Hematopoietic multipotent progenitor cell treated with erythropoietin and hydrocortisone succinate and interleukin-3 and kit ligand, for 8 days (in vitro differentiated cells): ENCODE results near the gene MFSD2A.
"Not testable (repeated sequence)": the region's sequence is repeated elsewhere in the genome, so short reads cannot be mapped to it uniquely, and the experiment has no call there.

Experiments used
- DNase-seq: peaks from one replicate; pipeline ENCODE4 v3.0.0-alpha.2; 2015

The MFSD2A gene

DNA sequence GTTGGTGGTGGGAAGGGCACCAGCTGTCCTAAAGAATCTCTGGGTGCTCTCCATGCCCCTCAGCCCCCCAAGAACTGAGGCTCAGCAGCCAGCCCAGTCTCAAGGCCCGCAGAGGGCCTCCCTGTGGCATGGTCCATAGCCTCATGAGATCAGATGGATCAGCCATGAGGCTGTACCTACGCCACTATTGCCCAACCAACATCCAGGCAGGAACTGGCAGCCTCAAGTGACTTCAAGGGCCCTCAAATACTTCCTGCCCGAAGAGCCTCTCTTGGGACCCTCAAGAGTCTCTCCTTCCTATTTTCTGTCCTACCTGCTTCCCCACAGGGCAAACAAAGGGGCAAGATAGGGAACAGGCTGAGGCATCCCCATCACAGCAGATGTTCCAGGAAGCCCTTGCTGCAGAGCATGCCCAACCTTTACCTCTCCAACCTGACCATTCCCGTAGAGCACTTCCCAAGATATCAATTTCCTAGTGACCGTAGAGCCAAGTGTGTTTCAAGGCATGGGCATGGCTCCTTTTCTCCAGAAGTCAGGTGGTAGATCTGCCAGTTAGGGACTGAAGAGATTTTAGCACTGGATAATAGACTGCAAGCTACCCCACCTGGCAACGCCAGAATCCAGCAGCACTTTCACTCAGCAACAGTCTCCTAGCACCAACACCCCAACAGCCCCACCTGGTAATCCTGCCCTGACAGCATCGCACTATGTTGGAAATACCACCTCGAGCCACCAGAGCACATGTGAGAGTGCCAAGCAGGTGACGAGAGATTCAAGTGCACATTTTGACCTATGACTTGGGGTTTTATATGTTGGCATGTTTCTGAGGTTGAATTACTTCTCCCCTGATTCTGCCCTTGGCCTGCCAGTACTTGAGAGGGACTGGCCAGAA, 13.7 kb upstream of the MFSD2A start:
- DNase-seq: no peak

DNA sequence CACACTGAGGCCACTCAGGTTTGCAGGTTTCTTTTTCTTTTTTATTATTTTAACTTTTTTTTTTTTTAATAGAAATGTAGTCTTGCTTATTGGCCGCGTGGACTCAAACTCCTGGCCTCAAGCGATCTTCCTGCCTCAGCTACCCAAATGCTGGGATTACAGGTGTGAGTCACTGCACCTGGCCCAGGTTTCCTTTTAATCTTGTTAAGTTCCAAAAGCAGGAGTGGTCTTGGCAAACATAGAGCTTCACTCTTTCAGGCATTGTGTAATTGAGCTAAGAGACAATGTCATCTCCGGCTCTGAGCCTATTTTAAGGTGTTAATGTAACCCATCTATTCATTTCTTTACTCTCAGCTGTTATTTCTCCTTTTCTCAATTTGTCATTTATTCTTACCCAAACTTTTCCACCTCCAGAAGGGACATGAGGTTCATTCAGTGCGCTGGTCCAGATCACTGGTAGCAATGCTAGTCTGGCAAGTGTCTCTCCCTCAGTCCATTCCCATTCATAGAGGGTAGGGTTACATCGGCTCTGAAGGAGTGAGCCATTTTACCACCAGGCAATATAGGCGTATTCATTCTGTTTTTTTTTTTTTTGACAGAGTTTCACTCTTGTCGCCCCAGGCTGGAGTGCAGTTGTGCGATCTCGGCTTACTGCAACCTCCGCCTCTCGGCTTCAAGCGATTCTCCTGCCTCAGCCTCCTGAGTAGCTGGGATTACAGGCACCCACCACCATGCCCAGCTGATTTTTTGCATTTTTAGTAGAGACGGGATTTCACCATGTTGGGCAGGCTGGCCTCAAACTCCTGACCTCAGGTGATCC, 11.3 kb upstream of the MFSD2A start:
- no peak for DNase-seq

DNA sequence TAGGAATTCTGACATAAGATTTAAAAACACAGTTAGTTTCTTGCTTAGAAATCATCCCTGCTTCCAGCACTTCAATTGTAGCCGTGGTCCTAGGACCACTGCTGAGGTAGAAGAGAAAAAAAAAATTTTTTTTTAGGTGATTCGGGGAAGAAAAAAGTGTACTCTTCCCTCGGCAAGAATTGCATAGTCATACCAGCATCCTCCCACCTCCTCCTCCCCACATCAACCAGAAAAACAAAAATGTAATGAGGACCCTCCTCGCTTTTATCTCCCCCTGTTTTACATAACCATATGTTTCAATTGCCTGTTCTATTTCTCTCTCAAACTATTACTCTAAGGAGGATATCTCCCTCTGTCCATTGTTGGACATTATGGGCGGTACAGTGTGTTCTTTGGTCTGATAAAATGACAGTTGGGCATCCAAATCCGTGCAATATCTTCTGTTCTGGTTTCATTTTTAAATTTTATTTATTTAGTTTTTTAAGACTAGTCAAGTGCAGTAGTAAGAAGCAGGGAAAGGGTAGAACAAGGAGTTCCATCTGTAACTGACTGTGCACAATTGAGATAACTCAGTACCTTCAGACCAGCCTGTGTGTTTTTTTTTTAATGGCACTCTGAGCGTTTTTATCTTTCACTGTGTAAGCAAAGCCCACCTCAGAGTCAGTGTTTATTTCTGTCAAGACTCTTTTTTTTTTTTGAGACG, 10.4 kb upstream of the MFSD2A start:
- DNase-seq: peak; percentile 68

DNA sequence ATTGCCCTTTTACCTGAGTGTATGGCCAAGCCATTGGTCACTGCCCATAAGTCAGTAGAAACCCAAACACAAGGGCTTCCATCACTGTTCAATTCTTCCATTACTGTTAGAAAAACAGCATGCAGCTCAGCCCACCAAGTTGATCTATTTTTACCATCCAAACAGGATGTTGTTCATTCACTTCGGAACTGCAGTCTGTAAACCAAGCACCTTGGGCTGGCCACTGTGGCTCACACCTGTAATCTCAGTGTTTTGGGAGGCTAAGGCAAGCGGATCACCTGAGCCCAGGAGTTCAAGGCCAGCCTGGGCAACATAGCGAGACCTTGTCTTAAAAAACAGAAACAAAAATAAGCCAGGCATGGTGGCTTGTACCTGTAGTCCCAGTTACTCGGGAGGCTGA, 8.7 kb upstream of the MFSD2A start:
- no peak for DNase-seq

DNA sequence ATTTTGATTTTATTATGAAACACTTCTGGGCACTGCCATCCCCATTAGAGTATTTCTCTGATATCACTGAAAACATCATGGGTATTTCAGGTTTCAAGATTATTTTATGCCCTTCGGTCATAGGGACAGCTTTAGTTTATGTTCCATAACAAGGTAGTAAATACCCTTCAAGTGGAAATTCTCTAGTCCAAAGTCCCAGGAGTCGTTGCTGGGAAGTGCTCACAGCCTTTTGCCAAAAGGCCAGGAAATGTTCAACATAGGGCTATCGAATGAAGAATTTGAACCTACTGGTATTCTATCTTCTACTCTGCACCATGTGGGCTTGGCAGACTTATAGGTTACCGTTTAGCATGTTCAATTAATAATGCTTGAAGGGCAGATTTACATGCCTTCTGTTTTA, 7.7 kb upstream of the MFSD2A start:
- DNase-seq: no peak

DNA sequence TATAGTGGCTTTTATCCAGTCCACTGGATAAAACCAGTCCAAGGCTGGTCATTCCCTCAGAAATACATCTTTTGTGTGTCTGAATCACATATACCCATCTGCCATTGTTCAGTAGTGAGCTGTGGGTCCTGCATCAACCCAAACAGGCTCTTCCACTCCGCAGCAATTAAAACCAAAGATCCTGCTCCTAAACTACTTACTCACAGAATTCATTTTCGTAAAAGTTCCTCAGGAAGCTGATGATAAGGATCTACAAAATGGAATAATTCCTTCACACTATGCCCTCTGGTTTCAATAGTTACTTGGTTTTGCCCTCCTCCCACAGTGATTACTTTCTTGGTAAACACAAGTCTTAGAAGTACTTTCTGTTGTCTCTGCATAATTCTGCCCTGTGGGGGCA, 5.1 kb upstream of the MFSD2A start:
- DNase-seq: no peak

DNA sequence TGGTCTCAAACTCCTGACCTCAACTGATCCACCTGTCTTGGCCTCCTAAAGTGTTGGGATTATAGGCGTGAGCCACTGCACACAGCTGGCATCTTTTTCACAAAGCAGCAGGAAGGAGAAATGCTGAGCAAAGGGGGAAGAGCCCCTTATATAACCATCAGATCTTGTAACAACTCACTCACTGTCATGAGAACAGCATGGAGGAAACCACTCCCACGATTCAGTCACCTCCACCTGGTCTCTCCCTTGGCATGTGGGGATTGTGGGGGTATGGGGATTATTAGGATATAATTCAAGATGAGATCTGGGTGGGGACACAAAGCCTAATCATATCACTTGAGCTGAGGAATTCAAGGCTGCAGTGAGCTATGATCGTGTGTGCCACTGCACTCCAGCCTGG, 3.0 kb upstream of the MFSD2A start:
- DNase-seq: no peak

DNA sequence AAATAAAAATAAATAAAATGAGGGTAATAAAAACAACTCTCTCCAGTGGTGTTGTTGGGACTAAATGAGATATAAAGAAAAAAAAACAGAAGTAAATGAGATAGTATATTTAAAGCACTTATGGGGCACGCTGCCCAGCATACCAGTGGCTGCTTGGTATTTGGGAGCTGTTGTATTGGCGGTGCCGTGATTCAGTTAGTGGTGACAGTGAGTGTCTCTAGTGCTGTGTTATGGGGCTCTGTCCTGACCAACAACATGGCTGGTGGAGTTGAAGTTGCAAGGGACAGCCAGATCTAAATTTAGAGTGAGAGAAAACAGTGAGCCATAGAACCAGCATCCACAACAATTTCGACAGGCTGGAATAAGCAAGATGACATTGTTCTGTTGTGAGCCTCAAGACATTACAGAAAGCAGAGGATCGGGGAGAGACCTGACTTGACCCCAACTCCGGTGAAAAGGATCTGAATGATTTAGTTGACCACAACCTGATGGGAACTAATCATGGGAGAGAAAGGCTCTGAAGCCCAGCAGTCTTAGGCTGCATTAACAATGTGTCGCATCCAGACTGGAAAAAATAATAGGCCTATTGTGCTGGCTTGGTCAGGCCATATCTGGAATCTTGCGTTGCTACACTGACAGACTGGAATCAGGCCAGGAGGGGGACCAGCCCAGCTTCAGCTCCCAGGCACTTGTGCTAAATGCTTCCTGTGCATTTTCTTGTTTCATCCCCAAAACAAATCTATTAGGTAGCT, 2.4 kb upstream of the MFSD2A start:
- DNase-seq: no peak

DNA sequence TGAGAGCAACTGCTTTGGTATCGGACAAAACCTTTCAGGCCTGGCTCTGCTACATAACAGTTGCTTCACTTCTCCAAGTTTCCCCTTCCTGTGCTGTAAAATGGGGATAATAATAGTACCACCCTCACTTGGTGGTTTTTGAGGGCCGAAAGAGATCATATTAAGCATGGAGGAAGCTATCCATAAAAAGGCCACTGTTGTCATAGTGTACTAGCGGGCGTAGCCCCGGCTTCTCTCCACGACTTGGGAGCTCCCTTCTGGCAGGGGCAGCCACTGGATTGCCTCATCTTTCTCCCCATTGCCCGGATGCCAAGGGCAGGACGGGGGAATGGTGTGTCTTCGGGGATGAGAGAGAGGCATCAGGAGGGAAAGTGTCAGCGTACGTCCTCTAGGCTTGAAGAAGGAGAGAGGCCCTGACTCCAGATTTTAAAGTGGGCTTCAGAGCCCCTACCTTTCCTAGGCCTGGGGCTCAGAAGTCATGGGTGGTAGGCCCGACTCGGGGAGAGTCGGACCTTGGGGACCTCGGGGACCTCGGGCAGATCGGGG, 548 bp upstream of the MFSD2A start:
- no peak for DNase-seq

DNA sequence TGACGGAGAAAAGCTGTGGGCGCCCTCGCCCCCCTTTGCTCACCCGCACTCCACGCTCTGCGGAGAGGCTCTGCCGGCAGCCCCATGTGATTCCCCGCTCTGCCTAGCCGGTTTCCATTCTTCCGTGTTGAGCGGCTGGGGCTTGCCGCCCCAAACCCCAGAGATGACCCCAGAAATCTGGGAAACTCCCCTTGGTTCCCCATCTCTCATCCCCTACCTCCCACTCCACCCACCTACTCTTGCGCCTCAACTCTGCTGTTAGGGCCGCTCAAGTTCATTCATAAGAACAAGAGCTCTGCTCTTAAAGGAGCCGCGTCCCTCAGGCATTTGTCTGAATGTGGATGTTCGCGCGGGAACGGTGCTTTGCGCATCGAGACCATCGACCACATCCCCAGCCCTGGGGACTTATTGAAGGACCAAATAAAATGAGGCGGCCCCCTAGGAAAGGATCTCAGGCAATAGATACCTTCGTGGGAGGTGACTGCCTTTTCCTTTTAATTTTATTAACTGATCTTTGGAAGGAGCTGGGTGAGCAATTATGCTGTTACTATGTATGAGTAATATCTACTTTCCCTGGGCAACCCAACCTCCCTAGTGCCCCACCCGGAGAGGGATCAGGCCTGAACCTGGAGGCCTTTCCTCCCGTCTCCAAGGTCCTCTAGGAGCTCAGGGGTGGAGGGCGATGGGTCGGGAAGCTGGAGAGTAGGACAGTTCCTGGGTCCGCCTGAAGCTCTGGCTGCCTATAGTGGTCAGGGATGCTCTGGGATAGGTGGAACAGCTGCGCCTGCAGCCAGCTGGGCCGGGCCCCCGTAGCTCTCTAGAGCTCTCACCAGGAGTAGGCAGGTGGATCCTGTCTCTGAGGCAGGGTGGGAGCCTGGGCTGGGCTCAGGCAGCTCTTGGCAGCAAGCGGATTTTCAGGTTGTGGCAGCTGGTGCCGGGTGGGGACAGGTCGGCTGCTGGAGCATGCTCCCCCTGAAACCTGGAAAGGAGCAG, 898 bp downstream of the MFSD2A start:
- peak; percentile 55 for DNase-seq

DNA sequence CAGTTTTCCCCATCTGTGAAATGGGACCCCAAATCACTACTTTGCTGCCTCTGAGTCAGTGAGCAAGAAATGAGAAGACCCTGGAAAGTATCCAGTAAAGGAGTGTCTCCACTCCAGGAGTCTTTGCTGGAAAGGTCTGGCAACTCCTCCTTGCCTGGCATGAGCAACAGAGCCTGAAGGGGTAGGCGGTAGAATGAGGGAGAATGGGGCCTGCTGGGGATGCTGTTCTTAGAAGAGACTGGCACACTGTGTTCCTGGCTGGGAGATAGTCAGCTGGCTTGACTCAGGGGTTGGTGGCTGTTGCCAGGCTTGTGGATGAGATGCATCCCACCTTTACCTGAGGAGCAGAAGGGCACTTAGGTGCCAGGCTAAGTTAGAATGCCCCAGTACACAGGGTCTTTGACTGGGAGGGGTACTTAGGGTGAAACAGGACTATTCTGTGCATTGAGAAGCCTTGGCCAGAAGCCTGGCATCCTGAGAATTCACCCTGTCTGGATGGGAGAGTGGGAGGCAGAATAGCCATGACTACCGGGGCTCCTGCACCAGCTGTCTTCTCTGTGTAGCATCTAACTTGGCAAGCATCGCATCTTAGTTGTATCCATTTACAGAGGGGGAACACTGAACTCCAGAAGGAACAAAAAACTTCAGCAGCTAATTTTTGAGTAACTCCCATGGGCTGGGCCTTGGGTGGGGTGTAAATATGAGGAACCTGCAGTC, 2.5 kb downstream of the MFSD2A start:
- DNase-seq: no peak

DNA sequence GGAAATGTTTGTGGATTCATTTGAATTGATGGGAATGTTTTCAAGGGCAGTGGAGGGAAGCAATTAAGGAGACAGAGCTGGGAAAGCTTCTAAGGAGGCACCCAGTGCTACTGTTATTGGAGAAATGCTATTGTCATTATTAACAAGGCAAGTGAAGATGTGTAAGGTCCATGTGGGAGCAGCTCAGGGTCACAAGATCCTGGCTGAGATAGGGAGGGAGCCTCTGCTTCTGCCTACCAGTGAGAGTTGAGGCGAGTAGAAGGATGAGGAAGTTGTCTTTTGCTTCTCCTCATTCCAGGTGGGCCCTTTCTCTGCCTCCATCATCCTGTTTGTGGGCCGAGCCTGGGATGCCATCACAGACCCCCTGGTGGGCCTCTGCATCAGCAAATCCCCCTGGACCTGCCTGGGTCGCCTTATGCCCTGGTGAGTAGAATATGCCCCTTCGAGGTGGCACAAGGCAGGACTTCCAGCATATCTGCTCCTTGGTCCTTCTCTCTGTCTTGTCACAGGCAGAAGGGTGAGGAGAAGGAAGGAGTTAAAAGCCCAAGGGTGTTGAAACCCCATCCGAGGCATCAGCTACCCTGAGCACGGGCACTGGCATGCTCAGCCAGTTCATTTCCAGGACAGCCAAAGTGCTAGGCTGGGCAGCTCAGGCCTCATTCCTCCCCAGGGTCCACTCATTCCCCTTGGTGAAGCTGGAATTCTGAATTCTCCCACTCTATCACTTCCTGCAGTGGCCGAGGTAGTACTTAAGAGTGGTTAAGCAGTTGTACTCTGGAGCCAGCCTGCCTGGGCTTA, 3.7 kb downstream of the MFSD2A start:
- no peak for DNase-seq

DNA sequence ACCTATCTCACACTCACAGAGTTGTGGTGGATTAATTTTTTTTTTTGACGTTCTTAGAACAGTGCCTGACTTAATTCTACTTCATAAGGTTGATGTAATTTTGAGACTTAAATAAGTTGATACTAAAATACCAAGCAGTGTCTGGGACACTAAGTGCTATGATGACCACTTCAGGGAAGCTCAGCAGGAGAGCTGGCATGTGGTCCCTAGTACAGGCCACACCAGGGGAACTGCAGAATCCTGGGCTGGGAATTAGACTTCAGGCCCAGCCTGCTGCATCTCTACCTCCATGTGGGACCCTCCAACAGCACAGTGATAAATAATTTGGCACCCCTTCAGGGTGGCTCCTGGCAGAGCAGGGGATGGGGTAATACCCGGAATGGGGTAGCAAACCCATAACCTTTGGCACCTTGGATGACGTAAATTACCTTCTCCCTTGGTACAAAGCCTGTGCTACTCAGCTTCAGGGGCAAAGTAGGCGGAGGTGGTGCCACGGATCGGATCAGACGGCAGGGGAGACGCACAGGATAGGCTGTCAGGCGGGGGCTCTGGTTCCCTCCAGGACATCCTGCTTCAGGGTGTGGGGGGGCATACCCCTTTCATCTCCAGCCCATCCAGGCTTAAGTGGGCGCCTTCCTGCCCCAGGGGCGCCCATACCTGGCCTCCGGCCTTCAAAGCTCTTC, 4.8 kb downstream of the MFSD2A start:
- no peak for DNase-seq

DNA sequence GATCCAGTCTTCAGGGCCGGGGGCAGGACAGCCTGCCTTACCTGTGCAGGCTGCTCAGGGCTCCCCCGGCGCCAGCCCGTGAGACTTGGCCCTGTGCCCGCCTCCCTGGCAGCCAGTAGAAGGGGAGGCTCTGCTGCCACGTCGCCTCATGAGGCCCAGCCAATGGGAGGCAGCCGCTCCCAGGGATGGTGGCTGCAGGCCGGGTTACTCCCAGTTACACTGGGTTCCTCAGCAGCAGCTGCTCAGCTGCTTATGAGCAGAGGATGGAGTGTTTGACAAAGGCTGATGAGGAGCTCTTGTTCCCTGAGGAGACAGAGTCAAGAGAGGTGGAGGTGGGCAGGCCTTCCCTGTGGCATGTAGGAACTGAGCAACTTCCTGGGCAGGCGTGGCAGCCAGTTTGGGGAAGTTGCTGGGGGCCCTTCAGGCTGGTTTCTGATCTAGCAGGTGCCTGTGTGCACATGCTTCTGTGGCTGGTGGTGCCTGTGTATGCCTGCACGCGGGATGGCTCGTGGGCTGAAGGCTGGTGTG, 5.5 kb downstream of the MFSD2A start:
- peak; percentile 92 for DNase-seq

DNA sequence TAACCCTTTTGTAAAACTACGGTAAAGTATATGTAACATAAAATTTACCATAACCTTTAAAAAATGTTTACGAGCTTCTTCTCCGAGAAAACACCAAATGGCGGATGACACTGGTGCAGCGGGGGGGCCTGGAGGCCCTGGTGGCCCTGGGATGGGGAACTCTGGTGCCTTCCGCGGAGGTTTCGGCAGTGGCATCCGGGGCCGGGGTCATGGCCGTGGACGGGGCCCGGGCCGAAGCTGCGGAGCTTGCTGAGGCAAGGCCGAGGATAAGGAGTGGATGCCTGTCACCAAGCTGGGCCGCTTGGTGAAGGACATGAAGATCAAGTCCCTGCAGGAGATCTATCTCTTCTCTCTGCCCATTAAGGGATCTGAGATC, 7.5 kb downstream of the MFSD2A start:
- no peak for DNase-seq

DNA sequence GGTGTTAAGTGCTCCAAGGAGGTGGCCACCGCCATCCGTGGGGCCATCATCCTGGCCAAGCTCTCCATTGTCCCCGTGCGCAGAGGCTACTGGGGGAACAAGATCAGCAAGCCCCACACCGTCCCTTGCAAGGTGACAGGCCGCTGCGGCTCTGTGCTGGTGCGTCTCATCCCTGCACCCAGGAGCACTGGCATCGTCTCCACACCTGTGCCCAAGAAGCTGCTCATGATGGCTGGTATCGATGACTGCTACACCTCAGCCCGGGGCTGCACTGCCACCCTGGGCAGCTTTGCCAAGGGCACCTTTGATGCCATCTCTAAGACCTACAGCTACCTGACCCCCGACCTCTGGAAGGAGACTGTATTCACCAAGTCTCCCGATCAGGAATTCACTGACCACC, 8.0 kb downstream of the MFSD2A start:
- DNase-seq: not testable (repeated sequence)

DNA sequence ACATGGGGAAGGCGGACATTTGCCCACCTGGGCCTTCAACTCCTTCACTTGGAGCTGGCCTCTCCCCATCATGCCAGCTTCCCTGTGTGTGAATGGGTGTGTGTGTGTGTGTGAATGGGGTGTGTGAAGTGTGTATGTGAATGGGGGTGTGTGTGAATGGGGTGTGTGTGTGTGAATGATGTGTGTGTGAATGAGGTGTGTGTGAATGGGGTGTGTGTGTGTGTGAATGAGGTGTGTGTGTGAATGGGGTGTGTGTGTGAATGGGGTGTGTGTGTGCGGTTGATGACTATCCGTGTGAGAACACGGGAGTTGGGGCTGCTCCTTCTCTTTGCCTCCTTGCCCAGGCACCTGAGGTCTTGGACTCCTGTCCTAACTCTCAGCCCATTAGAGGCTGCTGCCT, 9.6 kb downstream of the MFSD2A start:
- DNase-seq: no peak

DNA sequence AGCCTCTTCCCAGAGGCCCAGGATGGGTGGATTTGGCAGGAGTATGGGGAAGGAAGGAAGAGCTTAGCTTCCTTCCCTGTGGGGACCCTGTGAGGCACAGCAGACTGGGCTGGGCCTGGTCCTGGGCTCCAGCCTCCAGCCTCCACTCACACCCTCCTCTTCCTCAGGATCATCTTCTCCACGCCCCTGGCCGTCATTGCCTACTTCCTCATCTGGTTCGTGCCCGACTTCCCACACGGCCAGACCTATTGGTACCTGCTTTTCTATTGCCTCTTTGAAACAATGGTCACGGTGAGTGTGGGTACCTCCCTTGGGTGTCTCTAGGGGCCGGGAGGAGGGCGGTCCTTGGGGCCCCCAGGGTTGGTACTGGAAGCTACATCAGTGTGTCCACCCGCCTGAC, 10.1 kb downstream of the MFSD2A start:
- DNase-seq: no peak

DNA sequence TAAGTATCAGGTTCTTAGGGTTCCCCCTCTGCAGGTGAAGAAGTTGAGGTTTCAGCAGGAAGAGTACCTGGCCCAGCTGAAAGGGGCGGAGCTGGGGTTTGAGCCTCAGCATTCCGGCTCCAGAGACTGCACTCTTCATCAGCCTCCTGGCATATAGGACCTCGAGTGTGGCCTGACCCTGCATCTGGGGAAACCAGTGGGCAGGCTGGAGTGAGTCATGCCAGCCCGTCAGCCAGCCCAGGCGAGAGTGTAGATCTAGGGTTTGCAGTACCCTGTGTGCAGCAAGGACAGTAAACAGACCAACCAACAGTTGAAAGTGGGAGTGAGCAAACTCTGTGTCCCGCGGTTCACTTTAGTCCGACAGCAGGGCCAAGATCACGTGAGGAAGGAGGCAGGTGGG, 14.1 kb downstream of the MFSD2A start:
- DNase-seq: no peak
